ENCODE results near the gene SLC30A7. TPM values are rescaled to one million over a fixed set of nuclear protein-coding genes. Genes with fewer than 3 reads are reported as not detected.

SLC30A7 gene
- total and polyA plus RNA-seq, 5 donors = 2.1 to 12.3 (median 9.1) TPM

GRCh38 chr1:100891380-100891779 is 4.5 kb upstream of the SLC30A7 start:
- H3K27me3 ChIP-seq (ENCODE audit: control insufficient read depth, insufficient read depth) = no peaks in the 10 kb centered on the region
- DNase-seq = no peak
- ATAC-seq = no peak
- H3K4me3 ChIP-seq (ENCODE audit: low read length) = no peak overlapping the region
- no peaks in the 10 kb centered on the region for H3K9me3 ChIP-seq (ENCODE audit: control insufficient read depth, low read length)
- WGBS = 97% methylated on average over 1 of the region's 1 CpG
- H3K4me1 ChIP-seq (ENCODE audit: control insufficient read depth, insufficient read depth, low read length) = no peaks in the 10 kb centered on the region
- H3K27ac ChIP-seq (ENCODE audit: low read length) = no peak overlapping the region
- intact Hi-C loops (cut with DNase I) = no loop called here

- Histone ChIP-seq H3K4me3 (ENCODE audit: low read length) (no peak overlapping the region), H3K9me3 (ENCODE audit: control insufficient read depth, low read length) (no peaks in the 10 kb centered on the region), H3K27me3 (ENCODE audit: control insufficient read depth, insufficient read depth) (no peaks in the 10 kb centered on the region), H3K27ac (ENCODE audit: low read length) (no peak overlapping the region), H3K4me1 (ENCODE audit: control insufficient read depth, insufficient read depth, low read length) (no peaks in the 10 kb centered on the region)
- no peak for ATAC-seq
- intact Hi-C loops (cut with DNase I) = no loop called here
- 94% methylated on average over 3 of the region's 3 CpGs for WGBS
- no peak for DNase-seq
These were observed 3.3 kb upstream of the SLC30A7 start for GRCh38 chr1:100892554-100892953.

- DNase-seq (no peak), ATAC-seq (no peak)
- Histone ChIP-seq H3K4me3 (ENCODE audit: low read length) (peak overlapping the region; percentile 91), H3K27ac (ENCODE audit: low read length) (no peak overlapping the region), H3K4me1 (ENCODE audit: control insufficient read depth, insufficient read depth, low read length) (no peaks in the 10 kb centered on the region), H3K9me3 (ENCODE audit: control insufficient read depth, low read length) (no peaks in the 10 kb centered on the region), H3K27me3 (ENCODE audit: control insufficient read depth, insufficient read depth) (no peaks in the 10 kb centered on the region)
- WGBS = 35% methylated on average over 2 of the region's 2 CpGs
- intact Hi-C loops (cut with DNase I) = no loop called here
These were observed 2.2 kb upstream of the SLC30A7 start for GRCh38 chr1:100893718-100894117.

- no peaks in the 10 kb centered on the region for H3K4me1 ChIP-seq (ENCODE audit: control insufficient read depth, insufficient read depth, low read length)
- no peaks in the 10 kb centered on the region for H3K27me3 ChIP-seq (ENCODE audit: control insufficient read depth, insufficient read depth)
- no peaks in the 10 kb centered on the region for H3K9me3 ChIP-seq (ENCODE audit: control insufficient read depth, low read length)
- ATAC-seq = peak; percentile 85 to 86
- DNase-seq = peak; percentile 89 to 95 (median 92)
- peak within 1 kb of the TSS; percentile 99 for H3K27ac ChIP-seq (ENCODE audit: low read length)
- intact Hi-C loops (cut with DNase I) = no loop called here
- H3K4me3 ChIP-seq (ENCODE audit: low read length) = peak within 1 kb of the TSS; percentile 91
- WGBS = under 1% methylated on average over 47 of the region's 47 CpGs
These were observed 1.0 kb upstream of the SLC30A7 start, which contains the start of gene EXTL2 for GRCh38 chr1:100894603-100895539. Gene EXTL2, minus strand, starts transcription at chr1:100894842. Its CDS starts 6,085 bp downstream, at chr1:100888757.

GRCh38 chr1:100896481-100896982 is 642 bp downstream of the SLC30A7 start:
- H3K4me1 ChIP-seq (ENCODE audit: control insufficient read depth, insufficient read depth, low read length) = no peaks in the 10 kb centered on the region
- H3K9me3 ChIP-seq (ENCODE audit: control insufficient read depth, low read length) = no peaks in the 10 kb centered on the region
- ATAC-seq (peak; percentile 1 to 14), DNase-seq (no peak)
- intact Hi-C loops (cut with DNase I) = no loop called here
- peak overlapping the region; percentile 91 for H3K4me3 ChIP-seq (ENCODE audit: low read length)
- H3K27ac ChIP-seq (ENCODE audit: low read length) = peak overlapping the region; percentile 85
- H3K27me3 ChIP-seq (ENCODE audit: control insufficient read depth, insufficient read depth) = no peaks in the 10 kb centered on the region
- 1% methylated on average over 12 of the region's 12 CpGs for WGBS

GRCh38 chr1:100902365-100902764 is 6.5 kb downstream of the SLC30A7 start:
- H3K27me3 ChIP-seq (ENCODE audit: control insufficient read depth, insufficient read depth) = no peaks in the 10 kb centered on the region
- 98% methylated on average over 1 of the region's 1 CpG for WGBS
- no peak overlapping the region for H3K27ac ChIP-seq (ENCODE audit: low read length)
- intact Hi-C loops (cut with DNase I) = no loop called here
- no peak for DNase-seq
- ATAC-seq = no peak
- H3K4me1 ChIP-seq (ENCODE audit: control insufficient read depth, insufficient read depth, low read length) = peaks cover 1% of the 10 kb centered on the region
- no peaks in the 10 kb centered on the region for H3K9me3 ChIP-seq (ENCODE audit: control insufficient read depth, low read length)
- no peak overlapping the region for H3K4me3 ChIP-seq (ENCODE audit: low read length)

- 96% methylated on average over 1 of the region's 1 CpG for WGBS
- ATAC-seq = no peak
- Histone ChIP-seq H3K4me1 (ENCODE audit: control insufficient read depth, insufficient read depth, low read length) (peaks cover 1% of the 10 kb centered on the region), H3K4me3 (ENCODE audit: low read length) (no peak overlapping the region), H3K9me3 (ENCODE audit: control insufficient read depth, low read length) (no peaks in the 10 kb centered on the region), H3K27me3 (ENCODE audit: control insufficient read depth, insufficient read depth) (no peaks in the 10 kb centered on the region), H3K27ac (ENCODE audit: low read length) (no peak overlapping the region)
- intact Hi-C loops (cut with DNase I) = no loop called here
- no peak for DNase-seq
These were observed 7.9 kb downstream of the SLC30A7 start for GRCh38 chr1:100903777-100904176.

GRCh38 chr1:100904528-100904927 is 8.6 kb downstream of the SLC30A7 start:
- no peak for ATAC-seq
- over 99% methylated on average over 2 of the region's 2 CpGs for whole genome bisulfite sequencing

GRCh38 chr1:100905181-100905580 is 9.3 kb downstream of the SLC30A7 start:
- no peak overlapping the region for H3K27ac ChIP-seq (ENCODE audit: low read length)
- H3K9me3 ChIP-seq (ENCODE audit: control insufficient read depth, low read length) = no peaks in the 10 kb centered on the region
- H3K4me1 ChIP-seq (ENCODE audit: control insufficient read depth, insufficient read depth, low read length) = peaks cover 1% of the 10 kb centered on the region
- intact Hi-C loops (cut with DNase I) = no loop called here
- no peak overlapping the region for H3K4me3 ChIP-seq (ENCODE audit: low read length)
- ATAC-seq = no peak
- DNase-seq = no peak
- no peaks in the 10 kb centered on the region for H3K27me3 ChIP-seq (ENCODE audit: control insufficient read depth, insufficient read depth)
- 99% methylated on average over 3 of the region's 3 CpGs for WGBS

More at GRCh38 chr1:100904528-100904927, 8.6 kb downstream of the SLC30A7 start:
- Histone ChIP-seq H3K9me3 (ENCODE audit: control insufficient read depth, low read length) (no peaks in the 10 kb centered on the region), H3K4me3 (ENCODE audit: low read length) (no peak overlapping the region), H3K27me3 (ENCODE audit: control insufficient read depth, insufficient read depth) (no peaks in the 10 kb centered on the region), H3K4me1 (ENCODE audit: control insufficient read depth, insufficient read depth, low read length) (peaks cover 1% of the 10 kb centered on the region), H3K27ac (ENCODE audit: low read length) (no peak overlapping the region)
- intact Hi-C loops (cut with DNase I) = no loop called here
- DNase-seq = no peak

GRCh38 chr1:100907887-100908286 is 12.0 kb downstream of the SLC30A7 start:
- no peaks in the 10 kb centered on the region for H3K27me3 ChIP-seq (ENCODE audit: control insufficient read depth, insufficient read depth)
- no peak for ATAC-seq
- H3K9me3 ChIP-seq (ENCODE audit: control insufficient read depth, low read length) = no peaks in the 10 kb centered on the region
- intact Hi-C loops (cut with DNase I) = no loop called here
- 89% methylated on average over 1 of the region's 1 CpG for WGBS
- DNase-seq = no peak
- H3K27ac ChIP-seq (ENCODE audit: low read length) = no peak overlapping the region
- no peak overlapping the region for H3K4me3 ChIP-seq (ENCODE audit: low read length)
- H3K4me1 ChIP-seq (ENCODE audit: control insufficient read depth, insufficient read depth, low read length) = peaks cover 1% of the 10 kb centered on the region

GRCh38 chr1:100909018-100909417 is 13.1 kb downstream of the SLC30A7 start:
- intact Hi-C loops (cut with DNase I) = no loop called here
- Histone ChIP-seq H3K4me3 (ENCODE audit: low read length) (no peak overlapping the region), H3K4me1 (ENCODE audit: control insufficient read depth, insufficient read depth, low read length) (peaks cover 1% of the 10 kb centered on the region)

More at GRCh38 chr1:100909018-100909417, 13.1 kb downstream of the SLC30A7 start:
- Histone ChIP-seq H3K27ac (ENCODE audit: low read length) (no peak overlapping the region), H3K9me3 (ENCODE audit: control insufficient read depth, low read length) (no peaks in the 10 kb centered on the region), H3K27me3 (ENCODE audit: control insufficient read depth, insufficient read depth) (no peaks in the 10 kb centered on the region)
- ATAC-seq (no peak), DNase-seq (no peak)
